Brain microvascular endothelial cell (primary cell): ENCODE data around the gene DDX54.

Experiments
- DNase-seq: peaks from one replicate; pipeline ENCODE4 v3.0.0-alpha.2; 2020
- H3K27ac ChIP-seq: fragments of 250-450 bp; sonication (Bioruptor Pico); 2 replicates; pipeline ENCODE4 v1.5.1; 2020; ENCODE audit warnings: mild to moderate bottlenecking, moderate library complexity
- H3K27me3 ChIP-seq: fragments of 250-450 bp; sonication (Bioruptor Pico); replicated peaks from 2 replicates; pipeline ENCODE4 v1.5.1; 2020; ENCODE audit warnings: mild to moderate bottlenecking
- H3K36me3 ChIP-seq: fragments of 250-450 bp; sonication (Bioruptor Pico); replicated peaks from 2 replicates; pipeline ENCODE4 v1.5.1; 2020; ENCODE audit warnings: mild to moderate bottlenecking
- H3K4me3 ChIP-seq: 2 replicates; pipeline ENCODE4 v1.5.1; 2011; ENCODE audit warnings: low read depth, mild to moderate bottlenecking, control low read depth, low read length, moderate library complexity
- in situ Hi-C: cut with HindIII; loops from 2 replicates; pipeline ENCODE4 v1.10.0; 2017; ENCODE audit warnings: low sequenced_read_pairs, low pct_ligation_motif_present
- TF ChIP-seq, protein P1 (sequence below): IDR thresholded peaks from 2 replicates; pipeline ENCODE4 v1.5.1; 2011; ENCODE audit warnings: low read depth, mild to moderate bottlenecking, moderate library complexity, low read length, control low read depth, inconsistent platforms; ENCODE audit errors: missing control alignments

The DDX54 gene

DNA sequence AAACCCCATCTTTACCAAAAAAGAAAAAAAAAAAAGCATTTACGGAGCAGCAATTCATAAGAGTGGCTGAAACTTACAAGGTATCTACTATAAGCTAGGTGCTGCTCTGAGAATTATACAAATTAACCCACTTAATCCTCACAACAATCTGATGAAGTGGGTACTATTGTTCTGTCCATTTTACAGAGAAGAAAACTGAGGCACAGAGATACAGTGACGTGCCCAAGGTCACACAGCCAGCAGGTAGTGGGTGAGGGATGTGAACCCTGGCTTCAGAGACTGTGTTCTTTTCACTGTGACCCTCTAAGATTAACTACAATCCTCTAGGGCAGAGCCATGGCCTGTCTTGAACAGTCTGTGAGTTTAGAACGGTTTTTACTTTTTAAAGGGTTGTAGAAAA, 3.3 kb downstream of the DDX54 start:
- TF ChIP-seq, protein P1, sequence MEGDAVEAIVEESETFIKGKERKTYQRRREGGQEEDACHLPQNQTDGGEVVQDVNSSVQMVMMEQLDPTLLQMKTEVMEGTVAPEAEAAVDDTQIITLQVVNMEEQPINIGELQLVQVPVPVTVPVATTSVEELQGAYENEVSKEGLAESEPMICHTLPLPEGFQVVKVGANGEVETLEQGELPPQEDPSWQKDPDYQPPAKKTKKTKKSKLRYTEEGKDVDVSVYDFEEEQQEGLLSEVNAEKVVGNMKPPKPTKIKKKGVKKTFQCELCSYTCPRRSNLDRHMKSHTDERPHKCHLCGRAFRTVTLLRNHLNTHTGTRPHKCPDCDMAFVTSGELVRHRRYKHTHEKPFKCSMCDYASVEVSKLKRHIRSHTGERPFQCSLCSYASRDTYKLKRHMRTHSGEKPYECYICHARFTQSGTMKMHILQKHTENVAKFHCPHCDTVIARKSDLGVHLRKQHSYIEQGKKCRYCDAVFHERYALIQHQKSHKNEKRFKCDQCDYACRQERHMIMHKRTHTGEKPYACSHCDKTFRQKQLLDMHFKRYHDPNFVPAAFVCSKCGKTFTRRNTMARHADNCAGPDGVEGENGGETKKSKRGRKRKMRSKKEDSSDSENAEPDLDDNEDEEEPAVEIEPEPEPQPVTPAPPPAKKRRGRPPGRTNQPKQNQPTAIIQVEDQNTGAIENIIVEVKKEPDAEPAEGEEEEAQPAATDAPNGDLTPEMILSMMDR, result no peak
- Histone ChIP-seq H3K4me3 (no peak overlapping the region), H3K27me3 (no peaks in the 10 kb centered on the region), H3K27ac (no peak overlapping the region), H3K36me3 (peaks cover 26% of the 10 kb centered on the region)
- no peak for DNase-seq
- in situ Hi-C loops, result no loop called here

DNA sequence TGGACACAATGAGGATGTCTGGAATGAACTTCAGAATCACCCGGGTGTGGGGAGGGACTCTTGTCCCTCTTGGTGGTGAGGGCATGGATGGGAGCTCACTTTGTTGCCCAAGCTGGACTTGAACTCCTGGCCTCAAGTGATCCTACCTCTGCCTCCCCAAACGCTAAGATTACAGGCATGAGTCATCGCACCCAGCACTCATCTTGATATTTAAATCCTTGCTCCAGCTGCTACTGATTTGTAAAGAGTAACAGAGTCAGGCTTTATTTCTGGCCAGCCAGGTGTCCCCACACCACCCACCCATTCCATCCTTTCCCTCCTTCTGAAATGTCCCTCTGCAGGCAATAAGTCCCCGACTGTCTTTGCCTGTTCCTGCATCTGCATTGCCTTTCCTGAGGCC, 4.9 kb downstream of the DDX54 start:
- Histone ChIP-seq H3K27ac (no peak overlapping the region), H3K36me3 (peaks cover 35% of the 10 kb centered on the region), H3K4me3 (no peak overlapping the region), H3K27me3 (no peaks in the 10 kb centered on the region)
- DNase-seq, result no peak
- TF ChIP-seq, protein P1, result no peak
- in situ Hi-C loops, result no loop called here

DNA sequence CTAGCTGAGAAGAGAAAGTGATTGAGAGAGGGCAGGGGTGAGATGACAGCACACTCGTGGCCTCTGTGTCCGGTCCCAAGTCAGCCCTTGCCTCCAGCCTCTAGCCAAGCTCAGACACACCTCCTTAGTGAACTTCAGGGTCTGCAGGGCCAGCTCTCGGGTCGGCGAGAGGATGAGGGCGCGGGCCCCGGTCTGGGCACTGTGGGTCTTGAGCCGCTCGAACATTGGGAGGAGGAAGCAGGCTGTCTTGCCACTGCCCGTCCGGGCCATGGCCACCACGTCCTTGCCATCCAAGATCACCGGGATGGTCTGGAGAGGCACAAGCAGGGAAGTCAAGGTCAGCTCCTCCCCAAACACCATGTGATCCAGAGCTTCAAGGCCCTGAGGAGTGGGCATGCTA, 6.3 kb downstream of the DDX54 start:
- DNase-seq, result no peak
- in situ Hi-C loops, result no loop called here
- Histone ChIP-seq H3K27ac (no peak overlapping the region), H3K4me3 (no peak overlapping the region), H3K27me3 (no peaks in the 10 kb centered on the region), H3K36me3 (peaks cover 43% of the 10 kb centered on the region)
- TF ChIP-seq, protein P1, result no peak

DNA sequence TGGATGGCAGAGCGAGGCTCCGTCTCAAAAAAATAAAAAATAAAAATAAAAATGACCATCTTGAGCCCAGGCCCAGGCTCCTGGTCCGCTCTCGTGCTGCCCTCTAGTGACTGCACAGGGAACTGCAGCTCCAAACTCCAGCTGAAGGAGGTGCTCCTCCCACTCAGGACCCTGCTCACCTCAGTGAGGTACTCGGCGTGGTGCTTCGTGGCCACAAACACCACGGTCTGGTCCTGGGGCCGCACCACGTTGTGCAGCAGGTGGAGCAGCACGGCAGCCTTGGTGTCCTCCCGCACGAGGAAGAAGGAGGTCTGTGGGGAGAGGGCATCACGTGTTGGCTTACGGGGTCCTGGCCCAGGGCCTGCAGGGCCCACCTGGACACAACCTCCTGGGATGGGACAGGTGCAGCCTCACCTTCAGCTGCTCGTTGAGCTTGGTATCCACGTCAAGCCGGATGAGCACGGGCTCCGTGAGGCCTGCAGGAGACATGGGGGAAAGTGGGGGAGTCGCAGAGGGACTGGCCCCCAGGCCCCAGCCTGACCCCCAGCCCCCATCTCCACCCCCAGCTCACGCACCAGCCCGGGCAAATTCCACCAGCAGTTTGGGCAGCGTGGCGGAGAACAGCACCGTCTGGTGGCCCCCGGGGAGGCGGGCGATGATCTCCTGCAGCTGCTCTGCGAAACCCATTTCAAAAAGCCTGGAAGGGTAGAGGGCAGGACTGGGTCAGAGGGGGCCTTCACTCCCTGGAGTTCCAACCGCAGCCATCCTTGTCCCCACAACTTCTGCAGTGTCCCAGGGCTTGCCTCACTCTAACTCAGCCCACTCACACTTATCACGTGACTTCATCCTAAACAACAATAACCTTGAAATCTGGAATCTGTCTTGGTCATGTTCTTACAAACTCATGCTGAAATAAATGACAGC, 10.6 kb downstream of the DDX54 start:
- TF ChIP-seq, protein P1, result peak; percentile 99
- Histone ChIP-seq H3K27me3 (no peaks in the 10 kb centered on the region), H3K4me3 (no peak overlapping the region), H3K27ac (no peak overlapping the region), H3K36me3 (peaks cover 76% of the 10 kb centered on the region)
- in situ Hi-C loops, result loop anchor here (25.0 kb wide), 1 partner anchor 137 kb away; no protein-coding TSS in a partner anchor
- DNase-seq, result peak; percentile 60

DNA sequence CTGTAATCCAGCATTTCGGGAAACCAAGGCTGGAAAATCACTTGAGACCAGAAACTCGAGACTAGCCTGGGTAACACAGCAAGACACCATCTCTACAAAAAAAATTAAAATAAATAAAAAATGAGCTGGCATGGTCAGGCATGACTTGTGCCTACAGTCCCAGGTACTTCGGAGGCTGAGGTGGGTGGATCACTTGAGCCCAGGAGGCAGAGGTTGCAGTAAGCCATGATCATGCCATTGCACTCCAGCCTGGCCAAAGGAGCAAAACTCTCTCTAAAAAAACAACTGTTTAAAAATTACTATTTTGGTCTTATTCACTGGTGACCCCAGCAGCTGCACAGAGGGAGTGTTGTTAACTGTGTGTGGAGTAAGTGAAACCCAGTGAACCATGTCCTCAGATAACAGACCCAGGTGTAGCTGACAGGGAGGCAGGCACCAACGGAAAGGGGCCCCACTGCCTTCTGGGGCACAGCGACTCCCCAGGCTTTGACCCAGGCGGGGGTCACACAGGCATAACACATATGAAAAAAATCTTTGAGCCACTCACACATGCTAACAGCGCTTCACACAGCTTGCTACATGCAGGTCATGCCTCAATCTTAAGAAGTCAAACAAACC, 12.1 kb downstream of the DDX54 start:
- no peak for DNase-seq
- in situ Hi-C loops, result loop anchor here (25.0 kb wide), 1 partner anchor 136 kb away; no protein-coding TSS in a partner anchor
- TF ChIP-seq, protein P1, result no peak
- H3K36me3 ChIP-seq, result peaks cover 81% of the 10 kb centered on the region
- H3K27me3 ChIP-seq, result no peaks in the 10 kb centered on the region
- H3K27ac ChIP-seq, result no peak overlapping the region
- no peak overlapping the region for H3K4me3 ChIP-seq
